Gastrocnemius medialis (tissue), 4 donors: ENCODE data around the gene UNC5A. TPM values are rescaled to one million over a fixed set of nuclear protein-coding genes. Genes with fewer than 3 reads are reported as not detected.

ENCODE experiments used
- ATAC-seq, 2 donors: fragments of 150-250 bp; one replicate each; pipeline ENCODE4 v1.9.1; 2016
- DNase-seq, 2 donors: peaks; one replicate each; pipeline ENCODE4 v3.0.0-alpha.2; 2019
- H3K27ac ChIP-seq, 4 donors: fragments of 200-600 bp; sonication (generic); 1 replicate in 1 of 4; 2 replicates in 3 of 4; pipeline ENCODE4 v1.5.1; 2016 to 2018; ENCODE audit warnings: mild to moderate bottlenecking in 2 of 4, moderate library complexity in 1 of 4
- H3K27me3 ChIP-seq, 3 donors: fragments of 200-600 bp; sonication (generic) in 2 of 3; 1 replicate in 1 of 3; 2 replicates in 2 of 3; pipeline versions ENCODE4 v1.5.1 to v1.6.0; 2016 to 2019; ENCODE audit warnings: mild to moderate bottlenecking in 1 of 3, moderate library complexity in 1 of 3
- H3K36me3 ChIP-seq, 2 donors: fragments of 200-600 bp; sonication (generic) in 1 of 2; one replicate each; pipeline ENCODE4 v1.5.1; 2017 to 2018
- H3K4me1 ChIP-seq, 2 donors: fragments of 200-600 bp; sonication (generic) in 1 of 2; one replicate each; pipeline ENCODE4 v1.5.1; 2016 to 2017; ENCODE audit warnings: mild to moderate bottlenecking in 2 of 2
- H3K4me3 ChIP-seq, 4 donors: fragments of 200-600 bp; sonication (generic) in 3 of 4; 1 replicate in 1 of 4; 2 replicates in 3 of 4; pipeline ENCODE4 v1.5.1; 2016 to 2019; ENCODE audit warnings: mild to moderate bottlenecking in 2 of 4
- H3K9me3 ChIP-seq, 3 donors: fragments of 200-600 bp; sonication (generic) in 2 of 3; 1 replicate in 1 of 3; 2 replicates in 2 of 3; pipeline ENCODE4 v1.5.1; 2016 to 2019
- CTCF ChIP-seq, 5 experiments: fragments of 450-650 bp in 3 of 5; fragments of 200-600 bp in 2 of 5; sonication (generic) in 2 of 5; IDR thresholded peaks in 4 of 5; conservative IDR thresholded peaks in 1 of 5; 1 replicate in 4 of 5; 2 replicates in 1 of 5; pipeline ENCODE4 v1.5.1; 2016 to 2019; ENCODE audit warnings: antibody characterized with exemption in 5 of 5, mild to moderate bottlenecking in 3 of 5, moderate library complexity in 3 of 5
- POLR2A ChIP-seq, 2 donors: fragments of 450-650 bp; IDR thresholded peaks; one replicate each; pipeline ENCODE4 v1.6.1; 2017; ENCODE audit warnings: antibody characterized with exemption in 2 of 2, mild to moderate bottlenecking in 2 of 2, moderate library complexity in 2 of 2
- in situ Hi-C, 4 donors: fragments of 200-750 bp; cut with MboI; loops; one replicate each; pipeline versions ENCODE4 v1.15.0 to v1.8.0; 2017; ENCODE audit warnings: low sequenced_read_pairs in 4 of 4
- intact Hi-C: fragments of 100-400 bp; cut with DNase I; formaldehyde crosslinking; loops from one replicate; pipeline ENCODE4 v1.15.1; 2023; ENCODE audit warnings: low total_unique reads
- total RNA-seq, 4 donors: library from RNA; depleted of rRNA; stranded (reverse); fragments of >200 nt; gene quantifications; one replicate each; pipeline versions ENCODE4 v1.1.0 to v1.2.3, GENCODE V29; 2016

Gene UNC5A
- total RNA-seq, 4 donors from 2014 or later: 0.10 to 0.55 TPM; not detected in 2

GRCh38 chr5:176902911-176903664, 92.7 kb downstream of the UNC5A start:
- H3K9me3 ChIP-seq: no peaks in the 10 kb centered on the region
- no peaks in the 10 kb centered on the region for H3K27me3 ChIP-seq
- intact Hi-C loops: no loop called here
- DNase-seq: no peak
- ATAC-seq: no peak
- in situ Hi-C loops: no loop called here
- H3K4me3 ChIP-seq: no peak overlapping the region
- no peaks in the 10 kb centered on the region for H3K4me1 ChIP-seq
- TF ChIP-seq POLR2A (IDR thresholded peaks at IDR 0.05) (no peak), CTCF (IDR thresholded peaks at IDR 0.05 in 4 of 5, conservative IDR thresholded peaks at IDR 0.05 in 1 of 5) (no peak)
- H3K27ac ChIP-seq: no peak overlapping the region
- H3K36me3 ChIP-seq: peaks cover 0 to 56% of the 10 kb centered on the region in 2 donors

GRCh38 chr5:176904276-176904675, 93.9 kb downstream of the UNC5A start:
- no peaks in the 10 kb centered on the region for H3K27me3 ChIP-seq
- TF ChIP-seq CTCF (IDR thresholded peaks at IDR 0.05 in 4 of 5, conservative IDR thresholded peaks at IDR 0.05 in 1 of 5) (no peak), POLR2A (IDR thresholded peaks at IDR 0.05) (no peak)
- in situ Hi-C loops: no loop called here
- H3K9me3 ChIP-seq: no peaks in the 10 kb centered on the region
- H3K27ac ChIP-seq: no peak overlapping the region
- no peak for ATAC-seq
- H3K4me1 ChIP-seq: no peaks in the 10 kb centered on the region
- DNase-seq: no peak
- intact Hi-C loops: no loop called here
- H3K36me3 ChIP-seq: peaks cover 0 to 67% of the 10 kb centered on the region in 2 donors
- H3K4me3 ChIP-seq: no peak overlapping the region

GRCh38 chr5:176906126-176906525, 95.8 kb downstream of the UNC5A start:
- Histone ChIP-seq H3K27me3 (no peaks in the 10 kb centered on the region), H3K9me3 (no peaks in the 10 kb centered on the region), H3K27ac (no peak overlapping the region), H3K4me1 (no peaks in the 10 kb centered on the region), H3K4me3 (no peak overlapping the region), H3K36me3 (peaks cover 0 to 80% of the 10 kb centered on the region in 2 donors)
- in situ Hi-C loops (no loop called here), intact Hi-C loops (no loop called here)
- no peak for TF ChIP-seq CTCF (IDR thresholded peaks at IDR 0.05 in 4 of 5, conservative IDR thresholded peaks at IDR 0.05 in 1 of 5)
- no peak for TF ChIP-seq POLR2A (IDR thresholded peaks at IDR 0.05)
- DNase-seq: no peak
- no peak for ATAC-seq

GRCh38 chr5:176906796-176907195, 96.4 kb downstream of the UNC5A start:
- intact Hi-C loops: no loop called here
- ATAC-seq: no peak
- no peaks in the 10 kb centered on the region for H3K9me3 ChIP-seq
- no peaks in the 10 kb centered on the region for H3K4me1 ChIP-seq
- no peak overlapping the region for H3K4me3 ChIP-seq
- no peak overlapping the region for H3K27ac ChIP-seq
- no peak for TF ChIP-seq POLR2A (IDR thresholded peaks at IDR 0.05)
- no peak for TF ChIP-seq CTCF (IDR thresholded peaks at IDR 0.05 in 4 of 5, conservative IDR thresholded peaks at IDR 0.05 in 1 of 5)
- H3K27me3 ChIP-seq: no peaks in the 10 kb centered on the region
- H3K36me3 ChIP-seq: peaks cover 0 to 84% of the 10 kb centered on the region in 2 donors
- no peak for DNase-seq
- in situ Hi-C loops: no loop called here
